HG02642 (cell line): ENCODE results near the gene TFCP2L1.

Experiments used
- ATAC-seq: cut with Tn5 transposase; IDR thresholded peaks from one replicate; pipeline ENCODE4 v1.9.1; 2021; ENCODE audit warnings: mild to moderate bottlenecking; ENCODE audit not compliant: unreplicated experiment, poor library complexity

TFCP2L1 gene

GRCh38 chr2:121201796-121202195 is 83.2 kb downstream of the TFCP2L1 start:
- ATAC-seq, result no peak

GRCh38 chr2:121200419-121201315 is 84.3 kb downstream of the TFCP2L1 start:
- ATAC-seq, result no peak

GRCh38 chr2:121200011-121200347 is 85.0 kb downstream of the TFCP2L1 start:
- no peak for ATAC-seq

GRCh38 chr2:121199281-121200010 is 85.6 kb downstream of the TFCP2L1 start:
- ATAC-seq, result no peak

GRCh38 chr2:121197369-121198091 is 87.5 kb downstream of the TFCP2L1 start:
- no peak for ATAC-seq

- no peak for ATAC-seq
Observed at GRCh38 chr2:121196849-121197155, 88.2 kb downstream of the TFCP2L1 start.

- ATAC-seq, result no peak
Observed at GRCh38 chr2:121196132-121196848, 88.7 kb downstream of the TFCP2L1 start.

GRCh38 chr2:121195036-121195435 is 90.0 kb downstream of the TFCP2L1 start:
- ATAC-seq, result no peak

GRCh38 chr2:121194626-121195025 is 90.4 kb downstream of the TFCP2L1 start:
- no peak for ATAC-seq

GRCh38 chr2:121193185-121193584 is 91.8 kb downstream of the TFCP2L1 start:
- ATAC-seq, result no peak

GRCh38 chr2:121192576-121192975 is 92.4 kb downstream of the TFCP2L1 start:
- ATAC-seq, result no peak

GRCh38 chr2:121191191-121192170 is 93.5 kb downstream of the TFCP2L1 start:
- no peak for ATAC-seq

- no peak for ATAC-seq
Observed at GRCh38 chr2:121189661-121190381, 95.2 kb downstream of the TFCP2L1 start.

- ATAC-seq, result no peak
Observed at GRCh38 chr2:121189011-121189410, 96.0 kb downstream of the TFCP2L1 start.

- ATAC-seq, result no peak
Observed at GRCh38 chr2:121187982-121188411, 97.0 kb downstream of the TFCP2L1 start.

GRCh38 chr2:121187351-121187981 is 97.5 kb downstream of the TFCP2L1 start:
- no peak for ATAC-seq

GRCh38 chr2:121186261-121186660 is 98.7 kb downstream of the TFCP2L1 start:
- no peak for ATAC-seq

- ATAC-seq, result no peak
Observed at GRCh38 chr2:121185571-121186074, 99.4 kb downstream of the TFCP2L1 start.
